ENCODE data around the gene PSMD2.

The PSMD2 gene

GRCh38 chr3:184358124-184358767 is 59.2 kb downstream of the PSMD2 start:
- DNase-seq: no peak

Measured in inflammatory macrophage treated with lipopolysaccharide for 4 hours (primary cell).